ENCODE measurements around the gene UQCC2.

- TF ChIP-seq CTCF (conservative IDR thresholded peaks at IDR 0.05 in 1 of 2, IDR thresholded peaks at IDR 0.05 in 1 of 2; ENCODE audit: extremely low read depth in 1 of 2, insufficient read depth in 1 of 2, low read depth in 1 of 2, low read length in 2 of 2) (no peak), EZH2 (IDR thresholded peaks at IDR 0.05; ENCODE audit: borderline replicate concordance, low read length) (no peak)
Observed at GRCh38 chr6:33710296-33711121, 991 bp downstream of the UQCC2 start.

Data from mammary epithelial cell (primary cell).